ENCODE results near the gene ALDH1A2.

DNA sequence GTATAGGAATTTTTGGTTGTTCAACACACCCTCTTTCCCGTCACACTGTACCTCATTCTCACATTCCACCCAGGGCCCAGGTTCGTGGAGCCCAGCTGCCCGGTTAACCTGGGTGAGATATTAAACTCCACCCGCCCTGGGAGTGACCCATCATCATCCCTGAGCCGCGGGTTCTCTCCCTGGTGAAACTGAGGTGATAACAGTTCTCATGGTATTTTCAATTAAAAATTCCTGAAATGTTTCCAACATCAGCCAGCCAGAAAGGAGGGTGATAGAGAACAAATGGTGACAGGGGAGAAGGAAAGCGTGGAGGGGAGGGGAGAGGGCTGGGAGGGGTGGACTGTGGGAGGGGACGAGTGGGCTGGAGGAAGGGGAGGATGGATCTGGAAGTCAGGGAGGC, 148.8 kb downstream of the ALDH1A2 start:
- TF ChIP-seq, protein P1, sequence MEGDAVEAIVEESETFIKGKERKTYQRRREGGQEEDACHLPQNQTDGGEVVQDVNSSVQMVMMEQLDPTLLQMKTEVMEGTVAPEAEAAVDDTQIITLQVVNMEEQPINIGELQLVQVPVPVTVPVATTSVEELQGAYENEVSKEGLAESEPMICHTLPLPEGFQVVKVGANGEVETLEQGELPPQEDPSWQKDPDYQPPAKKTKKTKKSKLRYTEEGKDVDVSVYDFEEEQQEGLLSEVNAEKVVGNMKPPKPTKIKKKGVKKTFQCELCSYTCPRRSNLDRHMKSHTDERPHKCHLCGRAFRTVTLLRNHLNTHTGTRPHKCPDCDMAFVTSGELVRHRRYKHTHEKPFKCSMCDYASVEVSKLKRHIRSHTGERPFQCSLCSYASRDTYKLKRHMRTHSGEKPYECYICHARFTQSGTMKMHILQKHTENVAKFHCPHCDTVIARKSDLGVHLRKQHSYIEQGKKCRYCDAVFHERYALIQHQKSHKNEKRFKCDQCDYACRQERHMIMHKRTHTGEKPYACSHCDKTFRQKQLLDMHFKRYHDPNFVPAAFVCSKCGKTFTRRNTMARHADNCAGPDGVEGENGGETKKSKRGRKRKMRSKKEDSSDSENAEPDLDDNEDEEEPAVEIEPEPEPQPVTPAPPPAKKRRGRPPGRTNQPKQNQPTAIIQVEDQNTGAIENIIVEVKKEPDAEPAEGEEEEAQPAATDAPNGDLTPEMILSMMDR (optimal IDR thresholded peaks at IDR 0.05 in 1 of 3, IDR thresholded peaks at IDR 0.05 in 1 of 3, conservative IDR thresholded peaks at IDR 0.05 in 1 of 3; ENCODE audit: extremely low read depth in 1 of 3, insufficient read depth in 2 of 3, low read length in 3 of 3) = no peak
- TF ChIP-seq EZH2 (IDR thresholded peaks at IDR 0.05; ENCODE audit: low read length) = no peak

Measured in keratinocyte (primary cell).